Ishikawa (cell line): ENCODE measurements around the gene KCNQ1OT1.

Source experiments
- CEBPB ChIP-seq: IDR thresholded peaks from 2 replicates; pipeline ENCODE4 v1.6.1; 2012
- CREB1 ChIP-seq: IDR thresholded peaks from 2 replicates; pipeline ENCODE4 v1.6.1; 2012; ENCODE audit warnings: low read depth
- EGR1 ChIP-seq: IDR thresholded peaks from 2 replicates; pipeline ENCODE4 v1.6.1; 2012
- EP300 ChIP-seq: IDR thresholded peaks from 2 replicates; pipeline ENCODE4 v1.6.1; 2012; ENCODE audit warnings: borderline replicate concordance
- FOXM1 ChIP-seq: IDR thresholded peaks from 2 replicates; pipeline ENCODE4 v1.6.1; 2012; ENCODE audit warnings: low read depth, borderline replicate concordance
- MAX ChIP-seq: IDR thresholded peaks from 2 replicates; pipeline ENCODE4 v1.6.1; 2012
- NFIC ChIP-seq: IDR thresholded peaks from 2 replicates; pipeline ENCODE4 v1.6.1; 2012
- RAD21 ChIP-seq: IDR thresholded peaks from 2 replicates; pipeline ENCODE4 v1.6.1; 2012; ENCODE audit warnings: low read depth
- TAF1 ChIP-seq: IDR thresholded peaks from 2 replicates; pipeline ENCODE4 v1.6.1; 2012; ENCODE audit warnings: low read depth, mild to moderate bottlenecking
- TCF12 ChIP-seq: IDR thresholded peaks from 2 replicates; pipeline ENCODE4 v1.6.1; 2012; ENCODE audit warnings: low read depth
- TEAD4 ChIP-seq: IDR thresholded peaks from 2 replicates; pipeline ENCODE4 v1.6.1; 2012
- YY1 ChIP-seq: IDR thresholded peaks from 2 replicates; pipeline ENCODE4 v1.6.1; 2012; ENCODE audit warnings: low read depth
- ZBTB7A ChIP-seq: IDR thresholded peaks from 2 replicates; pipeline ENCODE4 v1.6.1; 2012; ENCODE audit warnings: low read depth
- TF ChIP-seq, protein P1 (sequence below): IDR thresholded peaks from 2 replicates; pipeline ENCODE4 v1.6.1; 2012; ENCODE audit warnings: low read depth, mild to moderate bottlenecking
- TF ChIP-seq, protein P2 (sequence below): IDR thresholded peaks from 2 replicates; pipeline ENCODE4 v1.6.1; 2012

Gene KCNQ1OT1

DNA sequence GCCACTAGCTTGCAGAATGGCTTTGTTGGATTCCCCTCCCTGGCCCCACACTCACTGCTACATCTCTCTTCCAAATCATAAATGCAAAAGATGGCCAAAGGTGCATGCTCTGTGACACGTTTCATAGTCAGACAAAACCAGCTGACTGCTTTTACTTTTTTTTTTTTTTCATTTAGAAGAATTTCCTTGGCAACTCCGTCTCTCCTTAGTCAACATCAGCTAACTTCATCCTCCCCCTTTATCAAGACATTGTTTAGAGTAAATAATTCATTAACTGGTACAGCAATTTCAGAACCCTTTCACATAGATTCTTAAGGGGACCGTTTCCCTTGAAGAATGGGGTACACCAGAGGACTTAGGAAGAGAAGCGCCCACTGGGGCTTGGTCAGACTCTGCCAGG, 16.0 kb downstream of the KCNQ1OT1 start:
- TF ChIP-seq, protein P1, sequence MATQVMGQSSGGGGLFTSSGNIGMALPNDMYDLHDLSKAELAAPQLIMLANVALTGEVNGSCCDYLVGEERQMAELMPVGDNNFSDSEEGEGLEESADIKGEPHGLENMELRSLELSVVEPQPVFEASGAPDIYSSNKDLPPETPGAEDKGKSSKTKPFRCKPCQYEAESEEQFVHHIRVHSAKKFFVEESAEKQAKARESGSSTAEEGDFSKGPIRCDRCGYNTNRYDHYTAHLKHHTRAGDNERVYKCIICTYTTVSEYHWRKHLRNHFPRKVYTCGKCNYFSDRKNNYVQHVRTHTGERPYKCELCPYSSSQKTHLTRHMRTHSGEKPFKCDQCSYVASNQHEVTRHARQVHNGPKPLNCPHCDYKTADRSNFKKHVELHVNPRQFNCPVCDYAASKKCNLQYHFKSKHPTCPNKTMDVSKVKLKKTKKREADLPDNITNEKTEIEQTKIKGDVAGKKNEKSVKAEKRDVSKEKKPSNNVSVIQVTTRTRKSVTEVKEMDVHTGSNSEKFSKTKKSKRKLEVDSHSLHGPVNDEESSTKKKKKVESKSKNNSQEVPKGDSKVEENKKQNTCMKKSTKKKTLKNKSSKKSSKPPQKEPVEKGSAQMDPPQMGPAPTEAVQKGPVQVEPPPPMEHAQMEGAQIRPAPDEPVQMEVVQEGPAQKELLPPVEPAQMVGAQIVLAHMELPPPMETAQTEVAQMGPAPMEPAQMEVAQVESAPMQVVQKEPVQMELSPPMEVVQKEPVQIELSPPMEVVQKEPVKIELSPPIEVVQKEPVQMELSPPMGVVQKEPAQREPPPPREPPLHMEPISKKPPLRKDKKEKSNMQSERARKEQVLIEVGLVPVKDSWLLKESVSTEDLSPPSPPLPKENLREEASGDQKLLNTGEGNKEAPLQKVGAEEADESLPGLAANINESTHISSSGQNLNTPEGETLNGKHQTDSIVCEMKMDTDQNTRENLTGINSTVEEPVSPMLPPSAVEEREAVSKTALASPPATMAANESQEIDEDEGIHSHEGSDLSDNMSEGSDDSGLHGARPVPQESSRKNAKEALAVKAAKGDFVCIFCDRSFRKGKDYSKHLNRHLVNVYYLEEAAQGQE = no peak
- TF ChIP-seq FOXM1 = no peak
- no peak for TF ChIP-seq TCF12
- TF ChIP-seq CEBPB = no peak
- no peak for TF ChIP-seq EGR1
- no peak for TF ChIP-seq TAF1
- no peak for TF ChIP-seq TEAD4
- no peak for TF ChIP-seq YY1
- TF ChIP-seq RAD21 = no peak
- TF ChIP-seq, protein P2, sequence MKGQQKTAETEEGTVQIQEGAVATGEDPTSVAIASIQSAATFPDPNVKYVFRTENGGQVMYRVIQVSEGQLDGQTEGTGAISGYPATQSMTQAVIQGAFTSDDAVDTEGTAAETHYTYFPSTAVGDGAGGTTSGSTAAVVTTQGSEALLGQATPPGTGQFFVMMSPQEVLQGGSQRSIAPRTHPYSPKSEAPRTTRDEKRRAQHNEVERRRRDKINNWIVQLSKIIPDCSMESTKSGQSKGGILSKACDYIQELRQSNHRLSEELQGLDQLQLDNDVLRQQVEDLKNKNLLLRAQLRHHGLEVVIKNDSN = no peak
- TF ChIP-seq NFIC = no peak
- no peak for TF ChIP-seq MAX
- no peak for TF ChIP-seq ZBTB7A
- no peak for TF ChIP-seq CREB1
- no peak for TF ChIP-seq EP300

DNA sequence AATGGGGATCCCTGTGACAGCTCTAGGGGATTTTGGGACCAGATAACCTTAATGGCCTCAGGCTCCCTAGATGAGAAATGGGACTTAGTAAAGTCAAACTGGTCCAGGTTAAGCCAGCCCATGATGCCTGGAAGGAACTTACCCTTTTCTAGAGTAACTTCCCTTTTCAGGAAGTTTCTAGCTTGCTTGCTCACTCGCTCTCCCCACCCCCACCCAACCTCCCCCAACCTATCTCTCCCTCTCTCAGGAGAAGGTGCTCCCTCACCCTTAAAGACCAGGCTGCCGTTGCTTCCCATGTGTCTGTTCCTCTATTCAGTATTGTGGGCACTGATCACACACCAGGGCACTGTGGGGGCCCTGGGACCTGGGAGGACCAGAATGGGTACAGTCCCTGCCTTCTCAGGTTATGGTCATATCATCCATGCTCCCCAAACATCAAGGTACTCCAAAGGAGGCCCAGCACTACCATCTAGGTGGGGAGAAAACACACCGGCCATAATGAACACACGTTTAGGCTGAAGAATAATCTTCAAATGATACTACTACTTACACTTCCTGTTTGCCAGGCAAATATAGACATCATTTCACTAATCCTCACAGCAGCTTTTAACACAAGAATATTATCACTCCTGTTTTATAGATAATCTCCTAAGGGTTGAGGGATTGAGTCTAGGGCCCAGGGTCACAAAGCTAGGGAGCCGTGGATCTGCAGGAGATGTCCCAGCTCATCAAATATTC, 18.2 kb downstream of the KCNQ1OT1 start:
- no peak for TF ChIP-seq TEAD4
- no peak for TF ChIP-seq EGR1
- TF ChIP-seq YY1 = no peak
- no peak for TF ChIP-seq TAF1
- no peak for TF ChIP-seq MAX
- TF ChIP-seq FOXM1 = no peak
- TF ChIP-seq CEBPB = no peak
- no peak for TF ChIP-seq NFIC
- no peak for TF ChIP-seq EP300
- no peak for TF ChIP-seq CREB1
- TF ChIP-seq RAD21 = no peak
- TF ChIP-seq, protein P1 = no peak

DNA sequence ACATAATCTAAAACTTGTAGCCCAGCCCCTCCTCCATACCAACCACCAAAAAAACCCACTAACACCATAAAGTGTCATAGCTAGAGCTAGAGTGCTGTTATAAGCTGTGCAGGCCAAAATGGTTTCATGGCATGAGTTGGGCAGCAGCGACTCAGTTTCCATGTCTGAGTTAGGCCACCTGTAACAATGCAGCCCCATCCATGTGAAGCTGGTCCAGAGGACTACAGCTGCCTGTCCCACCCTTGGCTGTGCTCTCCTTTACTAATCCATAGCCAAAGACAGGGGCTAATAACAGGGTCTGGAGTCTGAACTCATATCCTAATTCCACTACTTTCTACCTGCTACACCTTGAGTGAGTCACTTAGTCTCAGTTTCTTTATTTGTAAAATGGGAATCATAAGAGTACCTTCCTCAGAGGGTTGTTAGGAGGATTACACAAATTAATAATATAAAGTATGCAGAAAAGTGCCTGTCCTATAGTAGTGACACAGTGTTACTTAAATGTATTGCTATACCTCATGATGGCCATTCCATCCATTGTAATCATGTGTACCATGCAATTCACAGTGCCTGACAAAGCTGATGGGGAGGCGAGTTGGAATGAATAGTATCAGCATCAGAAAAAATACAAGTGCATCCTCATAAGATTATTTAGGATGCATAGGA, 20.6 kb downstream of the KCNQ1OT1 start:
- TF ChIP-seq EP300 = no peak
- no peak for TF ChIP-seq FOXM1
- no peak for TF ChIP-seq CEBPB
- no peak for TF ChIP-seq TCF12
- no peak for TF ChIP-seq EGR1
- TF ChIP-seq, protein P1 = no peak
- TF ChIP-seq TAF1 = no peak
- no peak for TF ChIP-seq TEAD4

DNA sequence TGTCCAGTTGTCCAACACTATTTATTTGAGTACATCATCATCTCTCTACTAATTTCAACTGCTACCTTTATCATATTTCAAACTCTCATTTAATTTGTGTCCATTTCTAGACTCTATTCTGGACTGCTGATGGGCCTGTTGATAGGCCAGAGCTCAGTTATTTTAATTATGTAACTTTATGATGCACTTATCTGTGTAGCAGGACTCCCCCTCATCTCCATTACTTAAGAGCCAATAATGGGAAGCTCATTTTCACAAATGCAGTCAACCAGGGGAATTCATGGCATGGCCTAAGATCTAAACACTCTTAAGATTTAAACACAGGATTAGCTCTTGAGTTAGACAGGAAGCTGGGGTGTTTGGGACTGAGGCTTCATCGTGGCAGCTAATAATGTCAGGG, 21.4 kb downstream of the KCNQ1OT1 start:
- TF ChIP-seq TAF1 (no peak), CREB1 (no peak), TEAD4 (no peak), CEBPB (no peak)

DNA sequence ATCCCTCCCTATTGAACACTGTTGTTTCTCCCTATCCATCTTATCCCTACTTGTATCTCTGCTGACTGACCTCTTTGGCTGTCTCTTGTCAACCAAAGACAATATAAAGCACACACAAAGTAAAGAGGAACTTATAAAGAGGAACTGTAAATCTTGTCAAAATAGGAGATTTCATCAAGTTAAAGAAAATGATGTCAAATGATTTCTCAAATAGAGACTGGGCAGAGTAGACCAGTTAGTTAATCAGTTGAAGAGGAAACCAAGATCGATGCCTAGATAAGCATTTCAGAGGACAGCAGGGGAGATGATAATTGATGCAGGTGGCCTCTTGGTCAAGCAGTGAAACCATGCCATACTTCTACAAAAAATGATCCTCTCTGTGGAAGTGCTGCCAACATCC, 22.7 kb downstream of the KCNQ1OT1 start:
- TF ChIP-seq ZBTB7A (no peak), TAF1 (no peak), RAD21 (no peak), YY1 (no peak), EP300 (no peak), NFIC (no peak), MAX (no peak), FOXM1 (no peak), CREB1 (no peak), EGR1 (no peak), CEBPB (no peak), TEAD4 (no peak), TCF12 (no peak)
- TF ChIP-seq, protein P2 = no peak
- TF ChIP-seq, protein P1 = no peak
